ENCODE data around the gene SHANK3.

SHANK3 gene

GRCh38 chr22:50699756-50700386, 27.2 kb downstream of the SHANK3 start:
- no peak for DNase-seq (ENCODE audit: low read depth)

GRCh38 chr22:50700387-50701075, 27.9 kb downstream of the SHANK3 start:
- DNase-seq (ENCODE audit: low read depth) = no peak

- no peak for DNase-seq (ENCODE audit: low read depth)
These were observed 28.4 kb downstream of the SHANK3 start for GRCh38 chr22:50701076-50701419.

- DNase-seq (ENCODE audit: low read depth) = no peak
These were observed 29.0 kb downstream of the SHANK3 start for GRCh38 chr22:50701428-50702154.

- no peak for DNase-seq (ENCODE audit: low read depth)
These were observed 29.6 kb downstream of the SHANK3 start for GRCh38 chr22:50702261-50702671.

- DNase-seq (ENCODE audit: low read depth) = no peak
These were observed 30.4 kb downstream of the SHANK3 start for GRCh38 chr22:50702821-50703725.

GRCh38 chr22:50703726-50704509, 31.3 kb downstream of the SHANK3 start:
- DNase-seq (ENCODE audit: low read depth) = no peak

GRCh38 chr22:50704510-50705218, 32.0 kb downstream of the SHANK3 start:
- no peak for DNase-seq (ENCODE audit: low read depth)

- peak; percentile 49 for DNase-seq (ENCODE audit: low read depth)
These were observed 32.6 kb downstream of the SHANK3 start for GRCh38 chr22:50705219-50705691.

GRCh38 chr22:50705851-50706351, 33.3 kb downstream of the SHANK3 start:
- no peak for DNase-seq (ENCODE audit: low read depth)

GRCh38 chr22:50706481-50707125, 34.0 kb downstream of the SHANK3 start:
- DNase-seq (ENCODE audit: low read depth) = no peak

GRCh38 chr22:50708474-50708873, 35.9 kb downstream of the SHANK3 start:
- DNase-seq (ENCODE audit: low read depth) = no peak

GRCh38 chr22:50708996-50709395, 36.4 kb downstream of the SHANK3 start:
- no peak for DNase-seq (ENCODE audit: low read depth)

- no peak for DNase-seq (ENCODE audit: low read depth)
These were observed 37.6 kb downstream of the SHANK3 start for GRCh38 chr22:50710221-50710620.

- DNase-seq (ENCODE audit: low read depth) = no peak
These were observed 38.3 kb downstream of the SHANK3 start for GRCh38 chr22:50710886-50711285.

- DNase-seq (ENCODE audit: low read depth) = no peak
These were observed 39.1 kb downstream of the SHANK3 start for GRCh38 chr22:50711446-50712340.

GRCh38 chr22:50712341-50713007, 39.9 kb downstream of the SHANK3 start:
- DNase-seq (ENCODE audit: low read depth) = no peak

- no peak for DNase-seq (ENCODE audit: low read depth)
These were observed 40.4 kb downstream of the SHANK3 start for GRCh38 chr22:50713008-50713385.
